GM19023 (cell line): ENCODE data around the gene COQ2.

Experiments
- ATAC-seq: cut with Tn5 transposase; IDR thresholded peaks from one replicate; pipeline ENCODE4 v1.9.1; 2021; ENCODE audit warnings: mild to moderate bottlenecking, moderate library complexity; ENCODE audit not compliant: unreplicated experiment

The COQ2 gene

DNA sequence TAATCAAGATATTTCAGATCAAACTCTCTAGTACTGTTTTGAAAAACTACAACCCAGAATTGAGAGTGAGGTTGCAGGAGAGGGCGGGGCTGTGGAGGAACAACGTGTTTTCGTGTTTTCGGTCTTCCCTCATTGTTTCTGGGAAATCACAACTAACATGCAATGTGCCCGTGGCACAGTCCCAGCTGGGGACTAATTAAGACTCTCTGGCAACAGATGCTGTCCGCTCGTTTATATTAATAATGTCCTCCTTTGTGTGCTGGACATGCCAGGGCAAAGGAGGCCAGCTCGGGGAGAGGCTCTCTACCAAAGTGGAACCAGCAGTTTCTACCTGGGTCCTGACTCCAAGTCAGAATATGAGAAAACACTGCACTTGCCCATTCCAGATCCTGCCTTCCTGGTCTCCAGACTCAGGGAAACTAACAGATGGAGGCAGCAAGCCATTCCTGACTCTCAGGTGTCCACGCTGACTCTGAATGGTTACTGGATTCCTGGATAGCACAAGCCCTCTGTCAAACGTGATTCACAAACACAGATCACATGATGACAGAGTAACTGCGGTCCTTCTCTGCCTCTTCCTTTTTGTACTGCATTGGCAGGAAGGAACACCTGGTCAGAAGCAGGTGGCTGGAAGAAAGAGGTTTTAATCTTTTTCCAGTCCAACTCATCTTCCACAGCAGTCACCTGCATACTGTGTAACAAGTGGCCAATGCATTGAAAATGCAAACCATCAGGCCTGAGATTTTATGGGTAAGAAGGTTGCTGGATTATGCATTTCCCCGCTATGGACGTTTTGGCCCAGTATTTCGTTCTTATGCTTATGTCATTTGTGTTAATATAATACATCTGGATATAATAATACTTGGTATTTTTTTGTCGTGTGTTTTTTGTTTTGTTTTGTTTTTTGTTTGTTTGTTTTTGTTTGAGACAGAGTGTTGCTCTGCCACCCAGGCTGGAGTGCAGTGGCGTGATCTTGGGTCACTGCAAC, 65.0 kb downstream of the COQ2 start:
- ATAC-seq: no peak

- ATAC-seq: peak; percentile 74
These were observed 66.7 kb downstream of the COQ2 start for GRCh38 chr4:83217721-83218522.

DNA sequence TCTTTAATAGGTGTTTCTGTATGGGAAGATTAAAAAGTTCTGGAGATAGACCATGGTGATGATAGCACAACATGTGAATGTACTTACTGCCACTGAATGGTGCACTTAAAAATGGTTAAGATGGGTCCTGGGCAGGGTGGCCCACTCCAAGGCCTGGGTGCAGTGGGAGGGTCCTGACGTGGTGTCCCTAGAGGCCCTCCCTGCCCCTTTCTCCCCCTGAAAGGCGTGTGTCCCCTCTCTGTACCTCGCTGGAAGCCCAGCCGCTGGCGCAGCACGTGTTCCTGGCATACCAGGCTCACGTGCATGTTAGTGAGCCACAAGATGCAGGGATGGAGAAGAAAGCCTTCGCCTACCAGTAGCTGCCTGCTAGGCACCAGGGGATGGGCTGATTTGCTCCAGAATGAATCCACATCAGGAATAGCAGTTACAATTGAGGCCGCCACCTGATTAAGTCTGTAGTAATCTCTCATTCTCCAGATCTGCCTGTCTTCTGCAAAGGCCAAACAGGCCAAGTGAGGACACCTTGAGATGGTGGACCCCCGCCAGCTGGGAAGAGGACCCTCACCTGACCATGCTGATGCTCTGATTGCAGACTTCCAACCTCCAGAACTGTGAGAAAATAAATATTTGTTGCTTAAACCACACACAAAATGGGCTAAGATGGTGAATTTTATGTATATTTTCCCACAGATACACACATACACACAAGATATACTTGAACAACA, 67.5 kb downstream of the COQ2 start:
- no peak for ATAC-seq

GRCh38 chr4:83214079-83214478, 70.5 kb downstream of the COQ2 start:
- no peak for ATAC-seq
